Dermis microvascular lymphatic vessel endothelial cell (primary cell): ENCODE data around the gene CFHR2. TPM values are rescaled to one million over a fixed set of nuclear protein-coding genes. Genes with fewer than 3 reads are reported as not detected.
"Not testable (repeated sequence)": the region's sequence is repeated elsewhere in the genome, so short reads cannot be mapped to it uniquely, and the experiment has no call there.

Experiments used
- DNase-seq, 2 donors: peaks; one replicate each; pipeline versions ENCODE4 v3.0.0 to v3.0.0-alpha.2; 2010; ENCODE audit warnings: low read depth in 2 of 2
- total RNA-seq: library from RNA; depleted of rRNA; stranded (reverse); fragments of >200 nt; gene quantifications from 2 replicates; pipeline ENCODE4 v1.2.1, GENCODE V29; 2014

The CFHR2 gene
- not detected in 2 replicates for total RNA-seq

- not testable (repeated sequence) for DNase-seq
Observed at GRCh38 chr1:196943568-196943967, at the start of gene CFHR2. Gene CFHR2, plus strand, starts transcription at chr1:196943738. Its CDS starts 143 bp downstream, at chr1:196943881.

DNA sequence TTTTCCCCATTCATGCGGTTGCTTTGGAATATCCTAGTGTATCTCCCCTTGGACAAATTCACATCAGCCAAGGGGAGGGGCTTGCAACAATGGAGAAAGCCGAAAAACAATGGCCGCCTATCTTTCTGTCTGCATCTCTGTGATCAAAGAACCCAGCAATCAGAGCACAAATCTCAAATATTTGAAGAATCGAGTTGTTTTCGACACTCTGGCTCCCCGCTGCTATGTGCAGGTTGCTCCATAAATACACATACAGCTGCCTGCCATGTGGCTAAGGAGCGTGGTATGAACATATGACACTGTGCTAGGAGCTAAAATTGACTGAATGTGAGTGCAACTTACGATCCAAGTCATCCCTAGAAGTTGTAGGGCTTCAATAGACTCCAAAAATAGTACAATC lies 47.2 kb upstream of the CFHR2 start:
- DNase-seq: no peak

- DNase-seq: no peak
Observed at GRCh38 chr1:196897158-196897828, 46.2 kb upstream of the CFHR2 start.

DNA sequence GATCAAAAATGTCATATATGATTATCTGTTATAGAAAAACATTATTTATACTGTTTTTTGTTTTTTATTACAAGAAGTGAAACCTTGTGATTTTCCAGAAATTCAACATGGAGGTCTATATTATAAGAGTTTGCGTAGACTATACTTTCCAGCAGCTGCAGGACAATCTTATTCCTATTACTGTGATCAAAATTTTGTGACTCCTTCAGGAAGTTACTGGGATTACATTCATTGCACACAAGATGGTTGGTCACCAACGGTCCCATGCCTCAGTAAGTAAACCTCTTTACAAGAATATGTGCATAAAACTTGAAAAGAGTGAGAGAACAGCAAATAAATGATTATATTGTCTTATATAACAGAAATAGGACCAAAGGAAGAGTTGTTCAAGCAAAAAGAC lies 41.2 kb upstream of the CFHR2 start:
- no peak for DNase-seq

- no peak for DNase-seq
Observed at GRCh38 chr1:196910215-196910614, 33.3 kb upstream of the CFHR2 start.

- DNase-seq: not testable (repeated sequence)
Observed at GRCh38 chr1:196912283-196912682, 31.3 kb upstream of the CFHR2 start.

- DNase-seq: not testable (repeated sequence)
Observed at GRCh38 chr1:196926839-196927238, 16.7 kb upstream of the CFHR2 start.

- DNase-seq: not testable (repeated sequence)
Observed at GRCh38 chr1:196932853-196933252, 10.7 kb upstream of the CFHR2 start.

DNA sequence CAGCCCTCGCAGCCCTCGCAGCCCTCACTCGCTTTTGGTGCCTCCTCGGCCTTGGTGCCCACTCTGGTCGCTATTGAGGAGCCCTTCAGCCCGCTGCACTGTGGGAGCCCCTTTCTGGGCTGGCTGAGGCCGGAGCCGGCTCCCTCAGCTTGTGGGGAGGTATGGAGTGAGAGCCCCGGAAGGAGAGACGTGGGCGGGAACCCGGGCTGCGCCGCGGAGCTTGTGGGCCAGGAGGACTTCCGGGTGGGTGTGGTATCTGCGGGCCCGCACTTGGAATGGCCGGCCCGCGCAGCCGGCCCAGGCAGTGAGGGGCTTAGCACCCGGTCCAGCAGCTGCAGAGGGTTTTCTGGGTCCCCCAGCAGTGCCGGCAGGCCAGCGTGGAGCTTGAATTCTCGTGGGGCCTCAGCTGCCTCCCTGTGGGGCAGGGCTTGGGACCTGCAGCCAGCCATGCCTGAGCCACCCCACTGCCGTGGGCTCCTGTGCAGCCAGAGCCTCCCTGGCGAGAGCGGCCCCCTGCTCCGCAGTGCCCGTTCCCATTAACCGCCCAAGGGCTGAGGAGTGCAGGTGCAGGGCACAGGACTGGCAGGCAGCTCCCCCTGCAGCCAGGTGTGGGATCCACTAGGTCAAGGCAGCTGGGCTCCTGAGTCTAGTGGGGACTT lies 9.9 kb upstream of the CFHR2 start:
- no peak for DNase-seq

DNA sequence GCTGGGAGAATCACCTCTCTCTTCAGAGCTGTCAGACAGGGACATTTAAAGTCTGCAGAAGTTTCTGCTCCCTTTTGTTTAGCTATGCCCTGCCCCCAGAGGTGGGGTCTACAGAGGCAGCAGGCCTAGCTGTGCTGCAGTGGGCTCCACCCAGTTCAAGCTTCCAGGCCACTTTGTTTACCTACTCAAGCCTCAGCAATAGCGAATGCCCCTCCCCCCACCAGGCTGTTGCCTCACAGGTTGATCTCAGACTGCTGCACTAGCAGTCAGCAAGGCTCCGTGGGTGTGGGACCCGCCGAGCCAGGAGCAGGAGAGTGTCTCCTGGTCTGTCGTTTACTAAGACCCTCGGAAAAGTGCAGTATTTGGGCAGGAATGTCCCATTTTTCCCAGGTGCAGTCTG lies 2.1 kb upstream of the CFHR2 start:
- DNase-seq: not testable (repeated sequence)

DNA sequence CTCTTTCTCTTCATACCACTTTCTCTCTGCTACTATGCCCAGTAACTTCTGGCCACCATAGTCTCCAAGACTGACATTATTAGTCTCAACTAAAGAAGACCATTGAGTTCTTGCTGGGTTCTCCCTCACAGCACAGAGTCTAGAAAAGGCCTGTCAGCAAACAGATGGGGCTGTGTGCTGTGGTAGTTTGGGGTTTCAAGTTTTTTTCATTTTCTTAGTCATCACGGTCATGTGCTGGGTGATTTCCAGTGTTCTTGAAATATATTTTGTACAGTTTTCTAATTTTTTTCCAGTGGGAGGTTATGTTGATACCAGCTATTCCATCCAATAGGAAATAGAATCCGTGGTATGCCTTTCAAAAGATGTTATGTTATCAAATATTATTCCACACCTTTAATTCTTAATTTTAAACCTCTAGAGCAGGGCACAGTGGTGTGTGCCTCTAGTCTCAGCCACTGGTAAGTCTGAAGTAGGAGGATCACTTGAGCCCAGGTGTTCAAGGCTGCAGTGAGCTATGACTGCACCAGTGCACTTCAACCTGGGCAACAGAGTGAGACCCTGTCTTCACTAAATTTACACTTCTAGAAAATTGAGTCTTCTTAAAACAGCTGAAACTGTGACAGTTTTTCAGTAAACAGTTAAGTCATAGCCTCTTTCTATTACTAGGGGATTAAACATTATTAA lies 8.3 kb downstream of the CFHR2 start:
- DNase-seq: no peak

- DNase-seq: no peak
Observed at GRCh38 chr1:196954778-196955177, 11.2 kb downstream of the CFHR2 start.

DNA sequence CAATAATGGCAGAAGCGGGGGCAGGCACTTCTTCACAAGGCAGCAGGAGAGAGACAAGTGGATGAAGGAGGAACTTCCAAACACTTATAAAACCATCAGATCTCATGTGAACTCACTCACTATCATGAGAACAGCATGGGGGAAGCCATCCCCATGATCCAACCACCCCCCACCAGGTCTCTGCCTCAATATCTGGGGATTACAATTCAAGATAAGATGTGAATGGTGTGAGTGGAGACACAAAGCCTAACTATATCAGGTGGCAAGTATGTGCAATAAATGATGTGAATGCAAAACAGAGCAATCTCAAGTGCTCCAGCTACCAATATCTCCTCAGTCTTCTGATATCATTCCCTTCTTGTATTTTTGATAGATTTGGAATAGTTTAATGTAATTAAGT lies 12.4 kb downstream of the CFHR2 start:
- DNase-seq: no peak

- no peak for DNase-seq
Observed at GRCh38 chr1:196960854-196961253, 17.3 kb downstream of the CFHR2 start.

DNA sequence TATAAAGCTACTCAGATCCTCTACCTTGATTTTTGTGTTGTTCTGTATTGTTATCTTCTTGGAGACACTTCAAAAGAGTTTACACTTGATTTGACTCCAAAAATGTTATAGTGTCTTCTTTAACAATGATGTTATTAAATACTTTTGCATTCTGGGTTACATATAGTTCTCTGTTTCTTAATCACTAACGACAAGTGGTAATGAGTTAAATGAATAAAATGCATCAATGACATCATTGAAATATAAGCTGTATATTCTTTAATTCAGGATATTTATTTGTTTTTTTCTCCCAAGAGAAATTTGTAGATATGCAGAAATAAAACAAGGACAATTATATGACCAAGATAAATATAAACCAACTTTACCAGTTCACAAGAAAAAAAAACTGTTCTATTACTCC lies 26.6 kb downstream of the CFHR2 start:
- DNase-seq: no peak

DNA sequence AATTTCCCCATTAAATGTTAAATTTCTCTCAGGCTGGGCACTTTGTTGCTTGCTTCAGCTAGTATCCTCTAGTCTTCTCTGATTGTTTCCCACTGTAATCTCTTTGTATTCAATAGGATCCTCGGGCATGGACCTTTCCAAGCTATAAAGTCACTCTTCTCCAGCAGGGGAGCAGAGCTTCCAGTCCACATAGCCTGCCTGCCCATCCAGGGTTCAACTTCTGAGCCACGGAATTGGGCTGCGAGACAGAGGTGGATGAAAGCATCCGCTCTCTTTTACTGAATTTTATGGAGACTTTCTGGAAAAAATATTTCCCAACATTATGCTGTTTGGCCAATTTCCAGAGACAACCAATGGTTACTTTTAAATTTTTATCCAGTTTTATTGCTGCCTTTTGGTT lies 32.7 kb downstream of the CFHR2 start:
- no peak for DNase-seq

DNA sequence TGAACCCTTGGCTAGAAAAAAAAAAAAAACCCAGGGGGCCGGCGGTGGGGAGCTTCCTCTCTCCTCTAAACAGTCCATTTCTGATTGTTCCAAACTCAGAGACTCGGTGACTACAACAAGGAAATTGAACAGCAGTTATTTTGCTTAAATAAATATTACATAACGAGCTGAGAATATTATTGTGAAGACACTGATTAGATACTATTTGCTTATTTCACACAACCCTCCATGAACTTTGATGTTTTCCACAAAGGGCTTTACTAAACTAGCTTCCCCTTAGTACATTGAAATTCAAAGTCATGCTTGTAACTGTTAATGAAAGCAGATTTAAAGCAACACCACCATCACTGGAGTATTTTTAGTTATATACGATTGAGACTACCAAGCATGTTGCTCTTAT lies 33.7 kb downstream of the CFHR2 start, which contains the start of gene CFHR5:
TSS of gene CFHR5 (plus strand) at position 279 of the 400 bp plus-strand sequence. CDS start at position 388, 109 bp downstream.
- DNase-seq: no peak

- DNase-seq: no peak
Observed at GRCh38 chr1:196980859-196981258, 37.3 kb downstream of the CFHR2 start.

DNA sequence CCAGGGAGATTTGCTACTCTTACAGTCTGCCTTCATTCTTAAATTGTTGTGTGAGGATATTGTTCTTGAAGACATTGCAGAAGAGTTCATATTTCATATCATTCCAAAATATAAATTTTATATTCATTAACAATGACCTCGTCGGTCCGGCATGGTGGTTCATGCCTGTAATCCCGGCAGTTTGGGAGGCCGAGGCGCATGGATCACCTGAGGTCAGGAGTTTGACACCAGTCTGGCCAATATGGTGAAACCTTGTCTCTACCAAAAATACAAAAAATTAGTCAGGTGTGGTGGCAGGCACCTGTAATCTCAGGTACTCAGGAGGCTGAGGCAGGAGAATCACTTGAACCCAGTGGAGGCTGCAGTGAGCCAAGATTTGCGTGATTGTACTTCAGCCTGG lies 38.7 kb downstream of the CFHR2 start:
- not testable (repeated sequence) for DNase-seq

DNA sequence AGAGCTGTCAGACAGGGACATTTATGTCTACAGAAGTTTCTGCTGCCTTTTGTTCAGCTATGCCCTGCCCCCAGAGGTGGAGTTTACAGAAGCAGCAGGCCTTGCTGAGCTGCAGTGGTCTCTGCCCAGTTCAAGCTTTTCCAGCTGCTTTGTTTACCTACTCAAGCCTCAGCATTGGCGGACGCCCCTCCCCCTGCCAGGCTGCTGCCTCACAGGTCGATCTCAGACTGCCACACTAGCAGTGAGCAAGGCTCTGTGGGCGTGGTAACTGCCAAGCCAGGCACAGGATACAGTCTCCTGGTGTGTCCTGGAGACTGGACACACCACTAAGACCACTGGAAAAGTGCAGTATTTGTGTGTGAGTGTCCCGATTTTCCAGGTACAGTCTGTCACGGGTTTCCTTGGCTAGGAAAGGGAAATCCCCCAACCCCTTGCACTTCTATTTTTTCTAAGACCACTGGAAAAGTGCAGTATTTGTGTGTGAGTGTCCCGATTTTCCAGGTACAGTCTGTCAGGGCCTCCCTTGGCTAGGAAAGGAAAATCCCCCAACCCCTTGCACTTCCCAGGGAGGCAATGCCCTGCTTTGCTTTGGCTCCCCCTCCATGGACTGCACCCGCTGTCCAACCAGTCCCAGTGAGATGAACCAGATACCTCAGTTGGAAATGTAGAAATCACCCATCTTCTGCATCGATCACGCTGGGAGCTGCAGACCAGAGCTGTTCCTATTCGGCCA lies 48.5 kb downstream of the CFHR2 start:
- DNase-seq: peak in 1 of 2 donors; percentile 2

- no peak for DNase-seq
Observed at GRCh38 chr1:196993916-196994315, 50.4 kb downstream of the CFHR2 start.

- DNase-seq: no peak
Observed at GRCh38 chr1:196997423-196997822, 53.9 kb downstream of the CFHR2 start.
